Measurements from ENCODE around the gene LRRC32. TPM values are rescaled to one million over a fixed set of nuclear protein-coding genes. Genes with fewer than 3 reads are reported as not detected.

LRRC32 gene
- total RNA-seq, 1 experiment from 2014 or later, result 43.5 TPM

DNA sequence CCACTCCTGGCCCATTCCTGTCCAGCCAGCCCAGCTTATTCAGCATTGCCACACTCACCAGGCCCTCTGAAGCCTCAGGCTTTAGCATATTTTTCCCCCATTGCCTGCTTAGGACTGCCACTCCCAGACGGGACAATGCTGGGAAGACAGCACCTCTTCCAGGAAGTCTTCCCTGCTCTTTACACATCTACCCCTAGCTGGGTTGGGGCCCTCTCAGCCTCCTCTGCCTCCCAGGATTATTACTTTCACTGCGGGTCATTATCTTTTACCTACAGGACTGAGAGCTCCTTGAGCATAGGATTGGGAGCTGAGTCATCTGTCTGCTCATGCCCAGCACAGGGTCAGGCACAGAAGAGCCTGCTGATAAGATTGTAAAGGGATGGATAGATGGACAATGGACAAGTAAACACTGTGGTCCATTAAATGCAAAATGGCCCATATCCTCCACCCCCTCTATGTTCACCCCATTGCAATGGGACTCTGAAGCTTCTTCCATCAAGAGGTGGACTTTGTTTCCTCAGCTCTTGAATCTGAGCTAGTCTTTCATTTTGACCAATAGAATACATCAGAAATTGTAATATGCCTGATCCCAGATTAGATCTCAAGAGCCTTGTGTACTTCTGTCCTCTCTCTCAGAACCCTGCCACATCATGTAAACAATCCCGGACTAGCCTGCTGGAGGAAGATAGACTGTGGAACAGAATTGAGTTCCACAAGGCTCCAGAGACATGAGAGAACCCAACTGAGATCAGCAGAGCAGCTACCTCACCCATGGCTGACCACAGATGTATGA, 32.0 kb upstream of the LRRC32 start:
- no peak overlapping the region for H3K4me2 ChIP-seq (ENCODE audit: low read depth, low read length, poor library complexity, severe bottlenecking)

DNA sequence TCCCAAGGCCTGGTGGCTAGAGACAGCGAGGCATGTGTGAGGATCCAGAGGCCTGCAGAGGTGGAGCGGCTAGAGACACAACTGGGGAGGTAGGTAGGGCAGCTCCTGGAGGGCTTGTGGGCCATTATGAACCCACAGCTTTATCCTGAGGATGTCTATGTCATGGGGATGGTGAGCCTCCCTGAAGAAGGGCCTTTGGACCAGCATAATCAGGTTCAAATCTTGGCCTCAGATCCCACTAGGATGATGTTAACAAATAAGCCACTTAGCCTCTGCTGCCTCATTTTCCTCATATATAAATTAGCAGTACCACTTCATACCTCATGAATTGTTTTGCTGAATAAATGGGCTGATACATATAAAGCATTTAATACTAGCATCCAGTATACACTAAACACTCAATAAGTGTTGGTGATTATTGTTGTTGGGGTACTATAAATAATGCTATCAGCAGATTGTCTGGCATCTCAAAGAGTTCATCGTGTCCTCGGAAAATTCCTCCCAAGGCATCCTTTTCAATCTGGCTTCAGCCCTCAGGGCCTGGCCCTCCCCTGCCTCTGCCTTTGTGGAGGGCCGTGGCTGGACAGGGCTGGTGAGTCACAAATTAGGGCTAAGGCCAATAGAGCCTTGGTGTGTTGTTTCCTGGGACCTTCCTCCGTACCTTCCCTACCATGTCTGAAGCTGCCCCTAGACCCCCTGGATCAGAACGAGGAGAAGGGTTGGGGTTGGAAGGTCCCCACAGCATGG, 30.9 kb upstream of the LRRC32 start:
- Histone ChIP-seq H3K27me3 (ENCODE audit: low read length) (no peaks in the 10 kb centered on the region), H3K4me3 (ENCODE audit: low read length) (no peak overlapping the region), H4K20me1 (ENCODE audit: insufficient read depth, low read depth, low read length) (no peaks in the 10 kb centered on the region), H3K9me2 (replicated peaks; ENCODE audit: insufficient read depth, low read length) (no peaks in the 10 kb centered on the region), H3K27ac (ENCODE audit: low read length) (no peak overlapping the region), H3K4me1 (ENCODE audit: low read length) (no peaks in the 10 kb centered on the region), H3K36me3 (ENCODE audit: insufficient read depth, low read length) (no peaks in the 10 kb centered on the region), H2AFZ (ENCODE audit: low read length) (no peak overlapping the region), H3K9ac (ENCODE audit: low read length) (no peak overlapping the region), H3K79me2 (ENCODE audit: low read length) (no peaks in the 10 kb centered on the region), H3K9me3 (ENCODE audit: low read length) (no peaks in the 10 kb centered on the region), H3K4me2 (ENCODE audit: low read depth, low read length, poor library complexity, severe bottlenecking) (no peak overlapping the region)
- DNase-seq, result no peak

More for the DNA sequence above, 32.0 kb upstream of the LRRC32 start:
- Histone ChIP-seq H3K9me2 (replicated peaks; ENCODE audit: insufficient read depth, low read length) (no peaks in the 10 kb centered on the region), H3K27me3 (ENCODE audit: low read length) (no peaks in the 10 kb centered on the region), H3K4me3 (ENCODE audit: low read length) (no peak overlapping the region), H3K9ac (ENCODE audit: low read length) (no peak overlapping the region), H3K36me3 (ENCODE audit: insufficient read depth, low read length) (no peaks in the 10 kb centered on the region), H3K79me2 (ENCODE audit: low read length) (no peaks in the 10 kb centered on the region), H4K20me1 (ENCODE audit: insufficient read depth, low read depth, low read length) (no peaks in the 10 kb centered on the region), H3K27ac (ENCODE audit: low read length) (no peak overlapping the region), H3K9me3 (ENCODE audit: low read length) (no peaks in the 10 kb centered on the region), H2AFZ (ENCODE audit: low read length) (no peak overlapping the region), H3K4me1 (ENCODE audit: low read length) (no peaks in the 10 kb centered on the region)
- no peak for DNase-seq

- H3K27ac ChIP-seq (ENCODE audit: low read length), result no peak overlapping the region
- no peak overlapping the region for H3K9ac ChIP-seq (ENCODE audit: low read length)
- no peak overlapping the region for H2AFZ ChIP-seq (ENCODE audit: low read length)
- no peak for DNase-seq
- no peaks in the 10 kb centered on the region for H3K27me3 ChIP-seq (ENCODE audit: low read length)
- H3K9me3 ChIP-seq (ENCODE audit: low read length), result no peaks in the 10 kb centered on the region
- no peak overlapping the region for H3K4me2 ChIP-seq (ENCODE audit: low read depth, low read length, poor library complexity, severe bottlenecking)
- H3K79me2 ChIP-seq (ENCODE audit: low read length), result no peaks in the 10 kb centered on the region
- no peaks in the 10 kb centered on the region for H3K4me1 ChIP-seq (ENCODE audit: low read length)
- H3K9me2 ChIP-seq (replicated peaks; ENCODE audit: insufficient read depth, low read length), result no peaks in the 10 kb centered on the region
- H4K20me1 ChIP-seq (ENCODE audit: insufficient read depth, low read depth, low read length), result no peaks in the 10 kb centered on the region
- no peaks in the 10 kb centered on the region for H3K36me3 ChIP-seq (ENCODE audit: insufficient read depth, low read length)
- H3K4me3 ChIP-seq (ENCODE audit: low read length), result no peak overlapping the region
Observed at GRCh38 chr11:76700177-76701100, 29.9 kb upstream of the LRRC32 start.

DNA sequence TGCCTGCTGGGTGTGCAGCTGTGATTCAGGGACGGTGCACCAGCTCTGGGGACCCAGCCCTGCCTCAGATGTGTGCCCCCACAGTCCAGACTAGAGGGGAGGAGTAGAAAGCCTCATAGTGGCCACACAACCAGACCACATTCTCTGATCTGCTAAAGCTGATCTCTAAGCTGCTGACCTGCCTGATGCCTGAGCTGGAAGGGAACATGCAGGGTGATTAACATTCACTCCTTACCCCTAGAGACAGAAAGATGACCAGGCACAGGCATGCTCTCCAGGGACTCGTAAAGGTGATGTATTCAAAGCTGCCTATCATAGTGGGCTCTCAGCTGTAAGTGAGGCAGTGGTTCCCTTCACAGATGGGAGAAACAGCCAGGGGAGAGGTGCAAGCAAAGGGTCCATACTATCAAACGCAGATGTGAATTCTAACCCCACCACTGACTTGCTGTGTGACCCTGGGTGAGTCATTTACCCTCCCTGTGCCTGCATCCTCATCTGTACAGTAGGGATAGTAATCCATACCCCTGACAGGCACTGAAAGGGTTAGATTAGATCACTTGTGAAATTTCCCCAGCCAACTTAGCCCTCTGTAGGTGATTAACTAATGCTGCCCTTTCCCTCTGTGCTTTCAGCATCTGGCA, 29.0 kb upstream of the LRRC32 start:
- no peak overlapping the region for H3K9ac ChIP-seq (ENCODE audit: low read length)
- H2AFZ ChIP-seq (ENCODE audit: low read length), result no peak overlapping the region
- no peak overlapping the region for H3K4me3 ChIP-seq (ENCODE audit: low read length)
- H3K9me2 ChIP-seq (replicated peaks; ENCODE audit: insufficient read depth, low read length), result no peaks in the 10 kb centered on the region
- no peaks in the 10 kb centered on the region for H3K79me2 ChIP-seq (ENCODE audit: low read length)
- no peaks in the 10 kb centered on the region for H3K36me3 ChIP-seq (ENCODE audit: insufficient read depth, low read length)
- H3K27me3 ChIP-seq (ENCODE audit: low read length), result no peaks in the 10 kb centered on the region
- no peaks in the 10 kb centered on the region for H3K9me3 ChIP-seq (ENCODE audit: low read length)
- H3K4me2 ChIP-seq (ENCODE audit: low read depth, low read length, poor library complexity, severe bottlenecking), result no peak overlapping the region
- no peak for DNase-seq
- H3K27ac ChIP-seq (ENCODE audit: low read length), result no peak overlapping the region
- no peaks in the 10 kb centered on the region for H4K20me1 ChIP-seq (ENCODE audit: insufficient read depth, low read depth, low read length)
- H3K4me1 ChIP-seq (ENCODE audit: low read length), result no peaks in the 10 kb centered on the region

DNA sequence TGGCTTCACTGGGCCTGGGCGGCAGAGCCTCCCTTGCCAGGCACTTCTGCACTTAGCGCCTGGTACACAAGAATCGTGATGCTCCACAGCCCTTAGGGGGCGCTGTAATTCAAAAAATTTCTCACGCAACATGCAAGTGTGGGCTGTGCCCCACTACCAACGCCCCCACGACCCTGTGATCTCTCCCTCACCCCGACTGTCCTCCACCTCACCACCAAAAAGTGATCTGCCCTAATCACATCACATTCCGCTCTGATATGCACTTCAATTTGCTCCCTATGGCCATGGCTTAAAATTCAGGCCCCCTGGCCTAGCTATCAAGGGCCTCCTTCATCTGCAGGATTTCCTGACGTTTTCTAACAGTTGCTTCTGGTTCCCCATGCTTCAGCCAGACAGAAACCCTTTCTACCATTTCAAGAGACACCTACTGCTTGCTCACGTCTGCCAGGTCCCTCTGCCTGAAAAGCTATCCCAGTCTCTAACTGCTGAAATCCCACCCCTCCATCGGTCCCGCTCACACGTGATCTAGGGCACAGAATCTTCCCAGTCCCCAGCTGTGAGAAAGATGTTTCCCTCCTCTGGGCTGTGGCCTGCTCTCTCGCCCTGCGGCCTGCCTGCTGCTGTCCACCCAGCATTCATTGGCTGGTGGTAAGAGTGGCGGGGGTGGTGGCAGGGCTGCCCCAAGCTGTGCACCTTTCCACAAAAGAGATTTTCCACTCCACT, 27.9 kb upstream of the LRRC32 start:
- no peak overlapping the region for H2AFZ ChIP-seq (ENCODE audit: low read length)
- no peak overlapping the region for H3K27ac ChIP-seq (ENCODE audit: low read length)
- H3K4me2 ChIP-seq (ENCODE audit: low read depth, low read length, poor library complexity, severe bottlenecking), result no peak overlapping the region
- peak; percentile 84 for DNase-seq
- H3K4me3 ChIP-seq (ENCODE audit: low read length), result no peak overlapping the region
- H3K4me1 ChIP-seq (ENCODE audit: low read length), result no peaks in the 10 kb centered on the region
- no peaks in the 10 kb centered on the region for H3K9me2 ChIP-seq (replicated peaks; ENCODE audit: insufficient read depth, low read length)
- H3K27me3 ChIP-seq (ENCODE audit: low read length), result no peaks in the 10 kb centered on the region
- no peaks in the 10 kb centered on the region for H3K36me3 ChIP-seq (ENCODE audit: insufficient read depth, low read length)
- no peaks in the 10 kb centered on the region for H4K20me1 ChIP-seq (ENCODE audit: insufficient read depth, low read depth, low read length)
- no peak overlapping the region for H3K9ac ChIP-seq (ENCODE audit: low read length)
- no peaks in the 10 kb centered on the region for H3K79me2 ChIP-seq (ENCODE audit: low read length)
- H3K9me3 ChIP-seq (ENCODE audit: low read length), result no peaks in the 10 kb centered on the region

DNA sequence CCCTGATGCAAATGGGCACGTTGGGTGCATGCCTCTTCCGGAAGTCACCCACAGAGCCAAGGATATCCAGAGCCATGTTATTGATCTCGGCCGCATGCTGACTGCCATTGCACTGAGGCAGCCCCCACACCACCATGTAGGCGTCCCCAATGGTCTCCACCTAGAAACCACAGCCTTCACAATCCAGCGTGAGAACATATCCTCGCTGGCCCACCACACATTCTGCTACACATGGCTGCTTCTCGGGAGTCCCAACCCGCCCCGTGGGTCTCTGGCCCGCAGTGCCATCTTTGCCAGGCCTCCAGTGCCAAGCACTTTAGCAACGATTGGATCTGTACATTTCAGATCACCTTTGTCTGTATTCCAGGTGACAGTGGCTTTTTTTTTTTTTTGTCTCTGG, 26.2 kb upstream of the LRRC32 start:
- Histone ChIP-seq H3K36me3 (ENCODE audit: insufficient read depth, low read length) (no peaks in the 10 kb centered on the region), H3K79me2 (ENCODE audit: low read length) (no peaks in the 10 kb centered on the region), H3K9me3 (ENCODE audit: low read length) (no peaks in the 10 kb centered on the region), H3K9me2 (replicated peaks; ENCODE audit: insufficient read depth, low read length) (no peaks in the 10 kb centered on the region), H3K4me2 (ENCODE audit: low read depth, low read length, poor library complexity, severe bottlenecking) (no peak overlapping the region), H3K4me3 (ENCODE audit: low read length) (no peak overlapping the region), H2AFZ (ENCODE audit: low read length) (no peak overlapping the region), H4K20me1 (ENCODE audit: insufficient read depth, low read depth, low read length) (no peaks in the 10 kb centered on the region), H3K4me1 (ENCODE audit: low read length) (no peaks in the 10 kb centered on the region), H3K9ac (ENCODE audit: low read length) (no peak overlapping the region), H3K27ac (ENCODE audit: low read length) (no peak overlapping the region), H3K27me3 (ENCODE audit: low read length) (no peaks in the 10 kb centered on the region)
- no peak for DNase-seq

DNA sequence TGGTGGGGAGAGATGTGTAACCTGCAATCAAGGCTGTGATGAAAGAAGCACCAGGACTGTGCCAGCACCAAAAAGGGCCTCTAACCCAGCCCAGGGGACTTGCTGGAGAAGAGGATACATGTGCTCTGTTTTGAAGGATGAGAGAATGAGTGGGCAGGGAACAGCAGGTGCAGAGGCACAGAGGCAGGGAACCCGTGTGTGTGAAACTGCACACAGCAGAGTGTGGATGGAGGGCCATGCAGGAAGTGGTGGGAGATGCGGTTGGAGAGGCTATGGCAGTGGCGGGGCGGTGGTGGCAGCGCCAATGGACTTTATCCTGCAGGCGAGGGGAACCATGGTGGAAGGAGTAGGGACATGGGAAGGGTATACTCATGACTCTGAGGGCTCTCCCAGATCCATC, 25.2 kb upstream of the LRRC32 start:
- no peak overlapping the region for H3K4me2 ChIP-seq (ENCODE audit: low read depth, low read length, poor library complexity, severe bottlenecking)
- H3K4me3 ChIP-seq (ENCODE audit: low read length), result no peak overlapping the region
- H3K9ac ChIP-seq (ENCODE audit: low read length), result no peak overlapping the region
- no peaks in the 10 kb centered on the region for H3K36me3 ChIP-seq (ENCODE audit: insufficient read depth, low read length)
- no peaks in the 10 kb centered on the region for H4K20me1 ChIP-seq (ENCODE audit: insufficient read depth, low read depth, low read length)
- no peaks in the 10 kb centered on the region for H3K9me2 ChIP-seq (replicated peaks; ENCODE audit: insufficient read depth, low read length)
- no peak overlapping the region for H3K27ac ChIP-seq (ENCODE audit: low read length)
- no peak overlapping the region for H2AFZ ChIP-seq (ENCODE audit: low read length)
- H3K9me3 ChIP-seq (ENCODE audit: low read length), result no peaks in the 10 kb centered on the region
- no peaks in the 10 kb centered on the region for H3K79me2 ChIP-seq (ENCODE audit: low read length)
- H3K27me3 ChIP-seq (ENCODE audit: low read length), result no peaks in the 10 kb centered on the region
- no peak for DNase-seq
- H3K4me1 ChIP-seq (ENCODE audit: low read length), result no peaks in the 10 kb centered on the region
